ENCODE data around the gene RGL3. TPM values are rescaled to one million over a fixed set of nuclear protein-coding genes. Genes with fewer than 3 reads are reported as not detected.
"Not testable (repeated sequence)": the region's sequence is repeated elsewhere in the genome, so short reads cannot be mapped to it uniquely, and the experiment has no call there.

RGL3 gene
- total RNA-seq, 1 donor from 2014 or later = 44.8 TPM

GRCh38 chr19:11359421-11359820 is 59.7 kb downstream of the RGL3 start:
- TF ChIP-seq CTCF (conservative IDR thresholded peaks at IDR 0.05) = no peak
- H3K36me3 Mint-ChIP-seq = no peaks in the 10 kb centered on the region
- peaks cover 40% of the 10 kb centered on the region for H3K27me3 Mint-ChIP-seq
- no peak overlapping the region for H3K27ac Mint-ChIP-seq
- peaks cover 13% of the 10 kb centered on the region for H3K4me1 Mint-ChIP-seq (ENCODE audit: unreplicated experiment)
- no peak for DNase-seq (ENCODE audit: extremely low spot score, unreplicated experiment)
- peak overlapping the region; percentile 36 for H3K4me3 Mint-ChIP-seq
- no peaks in the 10 kb centered on the region for H3K9me3 Mint-ChIP-seq

GRCh38 chr19:11356676-11357550 is 62.2 kb downstream of the RGL3 start:
- no peak for DNase-seq (ENCODE audit: extremely low spot score, unreplicated experiment)
- Mint-ChIP-seq H3K4me3 (peak overlapping the region; percentile 88), H3K27me3 (peaks cover 38% of the 10 kb centered on the region), H3K27ac (no peak overlapping the region), H3K9me3 (no peaks in the 10 kb centered on the region), H3K36me3 (no peaks in the 10 kb centered on the region), H3K4me1 (ENCODE audit: unreplicated experiment) (peaks cover 13% of the 10 kb centered on the region)
- no peak for TF ChIP-seq CTCF (conservative IDR thresholded peaks at IDR 0.05)

GRCh38 chr19:11356074-11356397 is 63.1 kb downstream of the RGL3 start:
- Mint-ChIP-seq H3K4me1 (ENCODE audit: unreplicated experiment) (peaks cover 9% of the 10 kb centered on the region), H3K27me3 (peaks cover 33% of the 10 kb centered on the region), H3K27ac (peak overlapping the region; percentile 79), H3K36me3 (no peaks in the 10 kb centered on the region), H3K9me3 (no peaks in the 10 kb centered on the region), H3K4me3 (peak overlapping the region; percentile 88)
- no peak for DNase-seq (ENCODE audit: extremely low spot score, unreplicated experiment)
- TF ChIP-seq CTCF (conservative IDR thresholded peaks at IDR 0.05) = no peak

GRCh38 chr19:11355160-11356073 is 63.7 kb downstream of the RGL3 start, which contains the start of gene PLPPR2:
TSS of gene PLPPR2 (plus strand) at chr19:11355432. CDS start at chr19:11357674, 2,242 bp downstream.
- Mint-ChIP-seq H3K4me1 (ENCODE audit: unreplicated experiment) (peaks cover 9% of the 10 kb centered on the region), H3K9me3 (no peaks in the 10 kb centered on the region), H3K36me3 (no peaks in the 10 kb centered on the region), H3K4me3 (peak within 1 kb of the TSS; percentile 88), H3K27ac (peak within 1 kb of the TSS; percentile 79), H3K27me3 (peaks cover 30% of the 10 kb centered on the region)
- TF ChIP-seq CTCF (conservative IDR thresholded peaks at IDR 0.05) = no peak
- peak; percentile 87 for DNase-seq (ENCODE audit: extremely low spot score, unreplicated experiment)

GRCh38 chr19:11354102-11354501 is 65.0 kb downstream of the RGL3 start:
- not testable (repeated sequence) for H3K36me3 Mint-ChIP-seq; H3K4me3 Mint-ChIP-seq; DNase-seq (ENCODE audit: extremely low spot score, unreplicated experiment); H3K27ac Mint-ChIP-seq; H3K9me3 Mint-ChIP-seq; H3K4me1 Mint-ChIP-seq (ENCODE audit: unreplicated experiment)
- peaks cover 21% of the 10 kb centered on the region for H3K27me3 Mint-ChIP-seq

All from type B pancreatic cell (in vitro differentiated cells).